GM12873 (cell line): ENCODE data around the gene KAZALD1.

Source experiments
- CTCF ChIP-seq: IDR thresholded peaks from 2 replicates; pipeline ENCODE4 v1.5.1; 2012; ENCODE audit warnings: low read depth, mild to moderate bottlenecking, moderate library complexity, low read length, control low read depth; ENCODE audit not compliant: insufficient read depth; ENCODE audit errors: missing control alignments

Gene KAZALD1

GRCh38 chr10:101040061-101040460 is 21.7 kb upstream of the KAZALD1 start:
- no peak for TF ChIP-seq CTCF

DNA sequence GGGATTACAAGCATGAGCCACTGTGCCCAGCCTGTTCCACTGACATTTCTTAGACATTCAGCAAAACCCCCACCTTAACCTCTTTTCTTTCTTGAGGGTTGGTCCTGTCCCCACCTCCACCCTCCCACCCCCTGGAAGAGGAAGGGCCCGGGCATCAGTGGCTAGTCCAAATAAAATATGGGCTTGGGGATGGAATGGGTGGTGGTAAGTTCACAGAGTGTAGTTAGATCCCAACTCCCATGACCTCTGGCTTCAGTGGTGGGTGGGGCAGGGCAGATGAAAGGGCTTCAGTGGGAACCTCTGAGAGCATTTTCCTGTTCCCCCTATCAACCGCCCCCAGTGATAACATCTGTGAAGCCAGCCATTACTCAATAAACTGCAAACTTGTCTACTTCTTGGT is 20.9 kb upstream of the KAZALD1 start:
- no peak for TF ChIP-seq CTCF

- peak; percentile 86 for TF ChIP-seq CTCF
Measured at GRCh38 chr10:101041252-101041761, 20.5 kb upstream of the KAZALD1 start.

GRCh38 chr10:101042118-101042517 is 19.7 kb upstream of the KAZALD1 start:
- TF ChIP-seq CTCF, result no peak

DNA sequence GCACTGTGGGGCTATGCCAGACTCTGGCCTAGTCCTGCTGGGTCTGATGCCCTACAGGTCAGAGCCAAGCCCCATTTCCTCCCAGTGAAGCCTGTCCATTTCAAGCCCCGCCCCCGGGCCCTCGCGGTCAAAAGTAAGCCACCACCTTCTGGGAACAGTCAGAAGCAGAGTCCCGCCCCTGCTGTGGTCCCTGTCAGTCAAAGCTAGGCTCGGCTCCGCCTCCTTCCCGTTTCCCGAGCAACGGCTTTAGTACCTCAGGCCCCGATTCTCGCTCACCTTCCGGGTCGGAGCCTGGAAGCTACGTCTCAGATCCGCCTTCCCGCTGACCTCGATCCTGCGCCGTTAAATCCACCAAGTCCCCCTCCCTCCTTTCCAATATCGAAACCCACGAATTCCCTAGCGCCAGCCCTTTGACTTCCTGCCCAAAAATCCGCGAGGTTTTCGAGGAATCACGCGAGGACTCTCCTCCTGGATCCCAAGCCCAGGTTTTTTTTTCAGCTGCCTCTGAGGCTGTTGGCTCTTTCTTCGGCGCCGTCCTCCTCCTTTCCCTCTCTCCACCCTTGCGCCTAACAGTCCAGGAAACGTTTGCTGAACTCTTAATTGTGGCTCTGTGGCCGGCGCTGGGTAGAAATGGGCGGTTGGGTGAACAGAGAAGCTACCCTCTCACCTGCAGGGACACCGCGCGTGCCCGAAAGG is 19.0 kb upstream of the KAZALD1 start:
- no peak for TF ChIP-seq CTCF

- TF ChIP-seq CTCF, result no peak
Measured at GRCh38 chr10:101043363-101043707, 18.5 kb upstream of the KAZALD1 start.

DNA sequence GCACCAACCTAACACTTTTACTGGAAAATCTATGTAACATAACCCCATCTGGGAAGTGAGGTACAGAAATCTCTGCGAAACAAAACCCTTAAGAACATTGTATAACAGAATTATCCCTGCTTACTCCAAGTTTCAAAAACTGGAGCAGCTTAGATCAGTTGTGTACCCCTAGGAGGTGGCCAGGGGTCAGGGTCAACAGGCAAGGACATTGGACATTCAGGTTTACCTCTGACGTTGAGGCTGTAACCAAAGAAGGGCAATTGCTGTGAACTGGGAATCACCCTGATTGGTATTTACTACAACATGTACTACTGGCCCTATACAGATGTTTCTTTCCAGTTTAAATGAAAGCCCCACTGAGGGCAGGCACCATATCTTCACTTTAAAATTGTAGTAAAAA is 17.7 kb upstream of the KAZALD1 start:
- TF ChIP-seq CTCF, result no peak
